Activated effector memory CD4-positive, alpha-beta T cell treated with anti-CD3 and anti-CD28 coated beads, Interleukin-2, amount 50 U/mL, for 16 hours (primary cell): ENCODE measurements around the gene TNNI2.
"Not testable (repeated sequence)": the region's sequence is repeated elsewhere in the genome, so short reads cannot be mapped to it uniquely, and the experiment has no call there.

Experiments used
- DNase-seq: peaks from one replicate; pipeline ENCODE4 v3.0.0-alpha.2; 2020

TNNI2 gene

DNA sequence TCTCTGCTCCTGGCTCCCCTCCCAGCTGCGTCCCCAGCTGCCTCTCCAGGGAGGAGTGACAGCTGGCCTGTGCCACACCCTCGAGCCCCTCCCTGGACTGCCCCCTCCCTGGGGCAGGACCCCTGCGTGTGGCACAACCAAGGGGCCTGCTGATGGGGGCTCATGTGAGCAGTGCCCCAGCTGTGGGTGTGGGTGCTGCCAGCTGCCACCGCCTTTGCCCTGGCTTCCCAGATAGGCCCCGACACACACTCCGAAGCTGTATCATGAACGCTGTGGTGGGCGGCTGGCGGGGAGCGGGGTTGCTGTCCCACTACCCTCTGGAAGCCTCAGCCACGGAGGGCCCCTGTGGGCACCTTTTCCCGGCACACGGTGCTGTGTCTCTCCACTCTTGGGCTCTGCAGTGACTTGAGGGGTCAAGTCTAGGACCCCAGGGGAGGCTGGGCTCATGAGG, 37.1 kb downstream of the TNNI2 start:
- DNase-seq, result peak; percentile 62

DNA sequence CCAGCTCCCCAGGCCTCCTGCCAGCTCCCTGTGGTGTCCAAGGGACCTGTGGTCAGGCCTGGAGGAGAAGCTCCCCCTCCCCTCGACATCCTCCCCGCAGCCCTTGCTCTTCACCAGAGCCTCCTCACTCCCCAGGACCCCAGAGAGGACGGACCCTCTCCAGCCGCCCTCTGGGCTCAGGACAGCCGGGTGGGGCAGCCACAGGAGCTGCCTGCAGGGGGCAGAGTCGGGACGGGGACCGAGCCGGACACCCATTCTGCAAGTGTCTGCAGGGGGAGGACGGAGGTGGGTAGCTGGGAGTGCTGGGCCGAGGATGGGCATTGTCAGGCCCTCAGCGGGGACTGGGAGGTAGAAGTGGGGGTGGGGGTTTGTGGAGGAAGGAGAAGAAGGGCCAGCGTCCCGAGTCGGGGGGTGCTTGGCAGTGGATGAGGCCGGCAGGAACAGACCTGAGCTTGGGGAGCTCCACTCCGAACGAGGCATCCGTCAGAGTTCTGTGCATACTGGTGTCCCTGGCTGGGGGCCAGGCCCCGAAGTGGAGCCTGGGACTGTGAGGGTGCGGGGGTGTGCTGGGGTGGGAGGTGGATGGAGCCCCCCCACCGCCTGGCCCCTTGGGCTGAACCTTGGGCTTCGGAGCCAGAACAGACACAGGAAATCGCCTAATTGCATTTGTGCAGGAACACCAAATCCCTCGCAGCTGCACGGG, 37.7 kb downstream of the TNNI2 start:
- DNase-seq, result peak; percentile 62

DNA sequence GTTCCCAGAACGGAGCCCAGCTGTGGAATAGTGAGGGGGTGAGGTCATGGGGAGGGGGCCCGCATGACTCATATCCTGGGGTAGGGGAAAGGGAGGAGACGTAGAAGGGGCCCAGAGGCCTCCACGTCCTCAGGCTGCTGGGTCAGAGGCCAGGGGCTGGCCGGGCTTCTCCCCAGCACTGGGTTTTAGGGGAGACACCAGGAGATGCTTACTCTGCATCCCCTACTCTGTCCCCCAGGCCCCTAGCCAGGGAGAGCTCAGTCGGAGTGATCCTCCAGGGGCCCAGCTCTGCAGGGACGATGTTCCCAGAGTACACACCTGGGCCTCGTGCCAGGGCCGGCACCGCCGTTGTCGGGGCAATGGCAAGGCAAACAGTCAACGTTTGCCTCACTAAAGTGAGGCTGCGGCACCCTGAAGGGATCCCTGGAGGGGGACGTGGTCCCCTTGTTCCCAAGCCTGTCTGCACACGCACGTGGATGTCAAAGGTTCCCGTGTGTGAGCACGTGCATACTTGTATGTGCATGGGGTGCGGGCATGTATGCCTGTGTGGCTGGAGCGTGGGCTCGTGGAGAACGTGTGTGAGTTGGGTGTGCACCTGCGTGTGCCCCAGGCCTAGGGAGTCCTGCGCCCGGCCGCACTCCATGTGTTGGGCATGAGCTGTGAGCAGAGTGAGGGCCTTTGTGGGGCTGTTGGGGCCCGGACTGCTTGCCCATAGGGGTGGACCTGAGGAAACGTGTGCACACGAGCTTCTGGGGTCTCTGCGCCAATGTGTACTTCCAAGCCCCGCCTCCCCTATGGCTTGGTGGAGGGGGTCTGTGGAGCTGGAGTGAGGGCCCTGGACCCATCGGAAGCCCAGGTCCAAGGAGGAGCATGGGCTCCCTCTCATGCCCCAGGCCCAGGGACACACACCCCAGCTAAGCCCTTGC, 38.7 kb downstream of the TNNI2 start:
- peak; percentile 61 for DNase-seq

- DNase-seq, result no peak
Measured at GRCh38 chr11:1878137-1879031, 39.6 kb downstream of the TNNI2 start.

- DNase-seq, result no peak
Measured at GRCh38 chr11:1879342-1879940, 40.7 kb downstream of the TNNI2 start.

DNA sequence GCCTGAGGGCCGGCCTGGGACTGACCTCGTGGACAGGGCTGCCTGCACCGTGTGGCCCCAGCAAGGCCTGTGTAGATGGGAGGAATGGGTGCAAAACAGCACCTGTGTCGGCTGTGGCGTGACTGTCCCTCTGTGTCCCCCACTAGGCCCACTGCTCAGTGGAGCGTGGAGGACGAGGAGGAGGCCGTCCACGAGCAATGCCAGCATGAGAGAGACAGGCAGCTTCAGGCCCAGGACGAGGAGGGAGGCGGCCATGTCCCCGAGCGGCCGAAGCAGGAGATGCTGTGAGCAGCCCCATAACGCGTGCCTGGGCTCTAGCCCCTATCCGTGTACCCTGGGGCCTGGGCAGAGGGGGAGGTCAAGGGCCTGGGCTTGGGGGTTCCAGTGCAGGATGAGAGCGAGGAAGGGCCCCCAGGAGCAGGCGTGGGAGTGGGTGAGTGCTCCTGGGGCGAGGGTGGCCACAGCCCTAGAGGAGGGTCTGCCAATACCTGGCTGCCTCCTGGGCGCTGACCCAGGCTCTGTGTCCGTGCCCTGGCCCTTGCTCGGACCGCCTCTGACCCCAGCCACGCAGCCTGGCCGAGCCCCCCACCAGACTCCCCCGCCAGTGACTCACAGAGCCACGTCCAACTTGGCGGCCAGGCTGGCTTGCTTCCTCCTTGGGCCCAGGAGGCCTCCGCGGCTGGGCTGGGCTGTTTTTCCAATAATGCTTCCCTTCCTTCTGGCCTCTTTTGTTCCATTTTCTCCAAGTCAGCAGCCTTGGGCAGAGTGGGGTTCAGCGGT, 41.4 kb downstream of the TNNI2 start:
- no peak for DNase-seq

- no peak for DNase-seq
Measured at GRCh38 chr11:1880746-1881441, 42.1 kb downstream of the TNNI2 start.

- no peak for DNase-seq
Measured at GRCh38 chr11:1881442-1882264, 42.9 kb downstream of the TNNI2 start.

DNA sequence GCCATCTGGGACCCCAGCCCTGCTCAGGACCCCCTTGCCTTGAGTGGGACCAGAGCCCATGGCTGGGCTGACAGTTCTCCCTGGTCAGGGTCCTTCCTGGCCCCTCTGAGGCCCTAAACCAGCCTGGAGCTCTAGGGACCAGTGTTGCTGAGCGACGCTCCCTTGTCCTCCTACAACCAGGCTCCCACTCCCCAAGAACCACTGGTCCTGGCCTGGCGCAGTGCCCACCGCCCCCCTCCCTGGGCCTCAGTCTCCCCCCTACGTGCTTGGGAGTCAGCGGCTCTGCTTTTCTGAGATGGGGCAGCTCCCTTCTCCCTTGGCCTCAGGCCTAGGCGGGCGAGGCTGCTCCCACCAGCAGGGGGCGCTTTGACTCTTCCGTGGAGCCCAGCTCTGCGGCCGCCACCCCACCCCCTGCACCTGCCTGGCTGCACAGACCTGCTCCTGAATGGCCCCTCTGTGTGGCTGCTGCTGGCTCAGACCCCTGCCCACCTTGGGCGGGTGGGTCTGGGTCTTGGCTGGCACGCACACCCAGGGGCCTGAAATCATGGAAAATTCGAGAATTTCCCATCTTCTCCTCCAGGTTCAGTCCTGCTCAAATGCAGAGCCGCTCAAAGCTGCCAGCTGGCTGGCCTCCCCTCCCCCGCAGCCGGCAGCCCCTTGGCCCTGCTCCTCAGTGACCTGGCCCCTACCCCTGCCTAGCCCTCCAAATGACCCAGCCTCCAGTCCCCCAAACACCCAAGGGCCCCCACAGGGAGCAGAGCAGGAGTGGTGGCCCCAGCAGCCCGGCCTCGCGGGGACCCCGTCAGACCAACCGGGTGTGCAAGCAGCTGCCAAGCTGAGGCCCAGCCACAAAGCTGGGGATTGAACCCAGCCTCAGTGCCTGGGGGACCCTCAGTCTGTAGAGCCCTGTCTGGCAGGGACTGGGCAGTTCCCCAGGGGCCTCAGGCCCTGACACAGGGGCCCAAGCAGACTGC, 43.8 kb downstream of the TNNI2 start:
- peak; percentile 91 for DNase-seq

- no peak for DNase-seq
Measured at GRCh38 chr11:1883346-1884302, 44.8 kb downstream of the TNNI2 start.

GRCh38 chr11:1884303-1884700, 45.5 kb downstream of the TNNI2 start:
- DNase-seq, result no peak

- not testable (repeated sequence) for DNase-seq
Measured at GRCh38 chr11:1886551-1886950, 47.8 kb downstream of the TNNI2 start.

GRCh38 chr11:1887451-1888346, 48.9 kb downstream of the TNNI2 start:
- DNase-seq, result peak; percentile 60

- DNase-seq, result peak; percentile 61
Measured at GRCh38 chr11:1888347-1888753, 49.6 kb downstream of the TNNI2 start.

DNA sequence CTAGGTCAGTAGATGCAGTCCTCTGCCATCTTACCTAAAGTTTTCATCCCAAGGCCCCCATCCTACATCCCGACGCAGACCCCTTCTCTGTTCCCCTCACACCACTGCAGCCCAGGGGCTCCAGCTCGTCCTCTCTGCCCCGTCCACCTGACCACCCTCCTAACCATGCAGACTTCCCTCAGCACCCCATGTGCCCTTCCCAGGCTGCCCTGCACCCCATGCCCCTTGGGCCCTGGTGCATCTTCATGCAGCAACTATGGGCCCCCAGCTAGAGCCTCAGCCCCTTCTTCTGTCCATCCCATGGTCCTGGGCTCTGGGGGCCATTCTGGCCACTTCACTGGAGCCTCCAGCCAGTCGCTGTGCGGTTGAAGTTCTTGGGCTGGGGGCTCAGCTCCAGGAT, 50.0 kb downstream of the TNNI2 start:
- DNase-seq, result no peak

GRCh38 chr11:1889224-1889930, 50.6 kb downstream of the TNNI2 start:
- peak; percentile 88 for DNase-seq
